Measurements from ENCODE around the gene CCDC149.

Gene CCDC149

DNA sequence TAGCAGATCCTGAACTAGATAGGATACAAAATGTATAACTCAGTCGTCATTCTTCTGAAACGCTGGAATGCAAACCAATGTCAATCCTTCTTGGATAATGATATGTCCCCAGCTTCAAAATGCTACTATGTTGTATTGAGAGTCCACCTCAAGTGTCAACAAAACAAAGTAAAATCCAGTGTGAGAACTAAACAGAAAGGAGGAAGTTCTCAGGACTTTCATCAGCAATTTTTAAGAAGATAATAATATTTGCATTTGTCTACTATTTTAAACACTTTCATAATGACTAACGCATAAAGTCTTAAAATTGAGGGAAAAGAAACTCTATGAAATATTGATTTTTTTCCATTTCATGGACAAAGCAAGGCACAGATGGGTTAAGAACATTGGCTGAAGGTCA is 81.2 kb downstream of the CCDC149 start:
- H3K79me2 ChIP-seq (ENCODE audit: insufficient read depth, low read length): no peaks in the 10 kb centered on the region
- no peaks in the 10 kb centered on the region for H3K4me1 ChIP-seq (ENCODE audit: insufficient read depth, low read length)
- no peaks in the 10 kb centered on the region for H3K27me3 ChIP-seq (ENCODE audit: insufficient read depth, low read length, poor library complexity)
- no peak overlapping the region for H3K4me3 ChIP-seq (ENCODE audit: low read depth in 1 of 2, low read length in 2 of 2)
- ATAC-seq (ENCODE audit: insufficient read depth, low read depth): no peak
- H3K9me3 ChIP-seq (ENCODE audit: insufficient read depth, low read length, severe bottlenecking): no peaks in the 10 kb centered on the region
- H3K36me3 ChIP-seq (ENCODE audit: insufficient read depth, low read length): no peaks in the 10 kb centered on the region
- no peak overlapping the region for H3K4me2 ChIP-seq (ENCODE audit: insufficient read depth, low read length)
- H4K20me1 ChIP-seq (ENCODE audit: insufficient read depth, low read length): no peaks in the 10 kb centered on the region
- no peak overlapping the region for H3K27ac ChIP-seq (ENCODE audit: low read length)
- no peak for TF ChIP-seq CTCF (IDR thresholded peaks at IDR 0.05; ENCODE audit: borderline replicate concordance, extremely low read depth, low read length, poor library complexity, severe bottlenecking)
- no peak for TF ChIP-seq EZH2 (IDR thresholded peaks at IDR 0.05; ENCODE audit: borderline replicate concordance, low read depth, low read length, severe bottlenecking)
- H2AFZ ChIP-seq (ENCODE audit: low read depth, low read length): no peak overlapping the region
- no peak overlapping the region for H3K9ac ChIP-seq (ENCODE audit: low read depth, low read length)
- no peak for DNase-seq

DNA sequence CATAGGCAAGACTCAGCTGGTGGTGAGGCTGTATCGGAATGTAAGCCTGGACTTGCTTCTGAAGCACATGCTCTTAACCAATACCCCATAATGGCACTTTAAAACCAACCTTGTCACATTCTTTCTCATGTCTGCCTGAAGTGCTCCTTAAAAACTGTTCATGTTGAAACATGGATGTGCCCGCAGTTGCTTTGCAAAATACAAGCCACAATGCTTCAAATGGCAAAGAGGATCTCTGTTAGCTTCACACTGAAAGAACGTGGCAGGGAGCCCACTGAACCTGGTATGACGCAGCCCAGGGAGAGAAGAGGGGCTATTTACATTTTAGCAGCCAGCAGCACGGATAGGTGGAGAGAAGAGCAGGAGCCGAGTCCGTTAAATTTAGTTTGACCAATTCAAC is 88.1 kb downstream of the CCDC149 start:
- TF ChIP-seq EZH2 (IDR thresholded peaks at IDR 0.05; ENCODE audit: borderline replicate concordance, low read depth, low read length, severe bottlenecking): no peak
- no peak for TF ChIP-seq CTCF (IDR thresholded peaks at IDR 0.05; ENCODE audit: borderline replicate concordance, extremely low read depth, low read length, poor library complexity, severe bottlenecking)
- H3K79me2 ChIP-seq (ENCODE audit: insufficient read depth, low read length): no peaks in the 10 kb centered on the region
- H3K4me3 ChIP-seq (ENCODE audit: low read depth in 1 of 2, low read length in 2 of 2): no peak overlapping the region
- H3K9me3 ChIP-seq (ENCODE audit: insufficient read depth, low read length, severe bottlenecking): no peaks in the 10 kb centered on the region
- H3K4me1 ChIP-seq (ENCODE audit: insufficient read depth, low read length): no peaks in the 10 kb centered on the region
- no peaks in the 10 kb centered on the region for H3K36me3 ChIP-seq (ENCODE audit: insufficient read depth, low read length)
- H3K27me3 ChIP-seq (ENCODE audit: insufficient read depth, low read length, poor library complexity): no peaks in the 10 kb centered on the region
- H3K27ac ChIP-seq (ENCODE audit: low read length): no peak overlapping the region
- H3K9ac ChIP-seq (ENCODE audit: low read depth, low read length): no peak overlapping the region
- no peak overlapping the region for H3K4me2 ChIP-seq (ENCODE audit: insufficient read depth, low read length)
- no peak for ATAC-seq (ENCODE audit: insufficient read depth, low read depth)
- H2AFZ ChIP-seq (ENCODE audit: low read depth, low read length): no peak overlapping the region
- H4K20me1 ChIP-seq (ENCODE audit: insufficient read depth, low read length): no peaks in the 10 kb centered on the region
- DNase-seq: no peak

DNA sequence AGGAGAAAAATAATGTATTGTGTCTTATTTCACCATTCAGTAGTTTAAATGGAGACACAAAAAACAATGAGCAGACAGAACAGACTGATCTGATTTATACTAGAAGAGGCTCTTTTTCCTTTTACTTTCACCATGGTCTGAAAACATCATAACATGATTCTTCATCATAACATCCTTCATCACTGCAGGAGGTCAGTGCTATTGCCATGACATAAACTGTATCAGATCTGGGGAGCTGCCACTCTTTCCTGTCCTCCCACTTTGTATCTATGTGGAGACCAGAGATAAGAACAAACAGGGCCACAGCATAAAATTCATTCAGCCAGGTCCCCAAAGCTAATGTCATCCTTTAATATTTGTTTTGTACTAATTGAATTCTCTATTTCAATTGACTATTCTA is 92.3 kb downstream of the CCDC149 start:
- H3K4me1 ChIP-seq (ENCODE audit: insufficient read depth, low read length): no peaks in the 10 kb centered on the region

More for the DNA sequence above, 92.3 kb downstream of the CCDC149 start:
- H4K20me1 ChIP-seq (ENCODE audit: insufficient read depth, low read length): no peaks in the 10 kb centered on the region
- H3K4me2 ChIP-seq (ENCODE audit: insufficient read depth, low read length): no peak overlapping the region
- H2AFZ ChIP-seq (ENCODE audit: low read depth, low read length): no peak overlapping the region
- H3K27me3 ChIP-seq (ENCODE audit: insufficient read depth, low read length, poor library complexity): no peaks in the 10 kb centered on the region
- TF ChIP-seq CTCF (IDR thresholded peaks at IDR 0.05; ENCODE audit: borderline replicate concordance, extremely low read depth, low read length, poor library complexity, severe bottlenecking) (no peak), EZH2 (IDR thresholded peaks at IDR 0.05; ENCODE audit: borderline replicate concordance, low read depth, low read length, severe bottlenecking) (no peak)
- H3K9me3 ChIP-seq (ENCODE audit: insufficient read depth, low read length, severe bottlenecking): no peaks in the 10 kb centered on the region
- H3K36me3 ChIP-seq (ENCODE audit: insufficient read depth, low read length): no peaks in the 10 kb centered on the region
- DNase-seq: no peak
- no peak overlapping the region for H3K27ac ChIP-seq (ENCODE audit: low read length)
- H3K4me3 ChIP-seq (ENCODE audit: low read depth in 1 of 2, low read length in 2 of 2): no peak overlapping the region
- H3K9ac ChIP-seq (ENCODE audit: low read depth, low read length): no peak overlapping the region
- no peak for ATAC-seq (ENCODE audit: insufficient read depth, low read depth)
- no peaks in the 10 kb centered on the region for H3K79me2 ChIP-seq (ENCODE audit: insufficient read depth, low read length)

Data from DND-41 (cell line).